HEK293T (cell line): Measurements from ENCODE around the gene MYL5.

Experiments
- ARNT ChIP-seq: fragments of 450-650 bp; IDR thresholded peaks from 2 replicates; pipeline ENCODE4 v1.6.1; 2017; ENCODE audit warnings: mild to moderate bottlenecking
- BHLHE40 ChIP-seq: fragments of 450-650 bp; IDR thresholded peaks from 2 replicates; pipeline ENCODE4 v1.6.1; 2016; ENCODE audit warnings: mild to moderate bottlenecking, moderate library complexity, borderline replicate concordance
- ELF4 ChIP-seq: fragments of 450-650 bp; IDR thresholded peaks from 2 replicates; pipeline ENCODE4 v1.6.1; 2017; ENCODE audit warnings: antibody characterized with exemption
- FOXA1 ChIP-seq: fragments of 450-650 bp; IDR thresholded peaks from 2 replicates; pipeline ENCODE4 v1.6.1; 2016; ENCODE audit warnings: mild to moderate bottlenecking
- FOXK2 ChIP-seq: fragments of 450-650 bp; IDR thresholded peaks from 2 replicates; pipeline ENCODE4 v1.6.1; 2016; ENCODE audit warnings: mild to moderate bottlenecking
- FOXM1 ChIP-seq: fragments of 450-650 bp; IDR thresholded peaks from 2 replicates; pipeline ENCODE4 v1.6.1; 2017; ENCODE audit warnings: mild to moderate bottlenecking, borderline replicate concordance
- L3MBTL2 ChIP-seq: fragments of 450-650 bp; conservative IDR thresholded peaks from 2 replicates; pipeline ENCODE4 v1.6.1; 2016; ENCODE audit warnings: mild to moderate bottlenecking
- NFRKB ChIP-seq: fragments of 450-650 bp; IDR thresholded peaks from 2 replicates; pipeline ENCODE4 v1.6.1; 2016; ENCODE audit warnings: mild to moderate bottlenecking, moderate library complexity
- PKNOX1 ChIP-seq: fragments of 450-650 bp; IDR thresholded peaks from 2 replicates; pipeline ENCODE4 v1.6.1; 2016
- SP1 ChIP-seq: fragments of 450-650 bp; IDR thresholded peaks from 2 replicates; pipeline ENCODE4 v1.6.1; 2017
- SUZ12 ChIP-seq: fragments of 450-650 bp; IDR thresholded peaks from 2 replicates; pipeline ENCODE4 v1.6.1; 2016; ENCODE audit warnings: mild to moderate bottlenecking
- TARDBP ChIP-seq: fragments of 450-650 bp; IDR thresholded peaks from 2 replicates; pipeline ENCODE4 v1.6.1; 2016
- ZNF384 ChIP-seq: fragments of 450-650 bp; IDR thresholded peaks from 2 replicates; pipeline ENCODE4 v1.6.1; 2016

- TF ChIP-seq ELF4: no peak
- TF ChIP-seq BHLHE40: no peak
- TF ChIP-seq FOXK2: no peak
- no peak for TF ChIP-seq SUZ12
- TF ChIP-seq TARDBP: no peak
- no peak for TF ChIP-seq PKNOX1
- no peak for TF ChIP-seq SP1
- TF ChIP-seq FOXM1: no peak
- no peak for TF ChIP-seq ARNT
- no peak for TF ChIP-seq ZNF384
- TF ChIP-seq NFRKB: no peak
- no peak for TF ChIP-seq FOXA1
- TF ChIP-seq L3MBTL2: no peak
Measured at GRCh38 chr4:635851-636627, 38.3 kb upstream of the MYL5 start.
